RWPE2 (cell line): ENCODE results near the gene ASB18.

Source experiments
- ATAC-seq: fragments of 200-7000 bp; cut with Tn5 transposase; 3 replicates; pipeline ENCODE4 v1.9.1; 2021; ENCODE audit warnings: low read depth
- DNase-seq: peaks from one replicate; pipeline ENCODE4 v3.0.0-alpha.2; 2020; ENCODE audit warnings: low spot score
- H3K27ac ChIP-seq: fragments of 450-650 bp; 2 replicates; pipeline ENCODE4 v1.5.1; 2017; ENCODE audit warnings: mild to moderate bottlenecking; ENCODE audit not compliant: poor library complexity, severe bottlenecking
- H3K27me3 ChIP-seq: fragments of 250-450 bp; sonication (Bioruptor Pico); 2 replicates; pipeline ENCODE4 v1.5.1; 2021; ENCODE audit warnings: mild to moderate bottlenecking, moderate library complexity; ENCODE audit not compliant: insufficient read depth, poor library complexity, severe bottlenecking
- H3K36me3 ChIP-seq: fragments of 250-450 bp; sonication (Bioruptor Pico); 2 replicates; pipeline ENCODE4 v1.5.1; 2020; ENCODE audit warnings: low read depth, mild to moderate bottlenecking, moderate library complexity
- H3K4me1 ChIP-seq: fragments of 250-450 bp; sonication (Bioruptor Pico); 2 replicates; pipeline ENCODE4 v1.5.1; 2021; ENCODE audit warnings: mild to moderate bottlenecking, moderate library complexity; ENCODE audit not compliant: insufficient read depth, poor library complexity, severe bottlenecking
- H3K4me3 ChIP-seq: fragments of 250-450 bp; sonication (Bioruptor Pico); 2 replicates; pipeline ENCODE4 v1.5.1; 2021; ENCODE audit warnings: mild to moderate bottlenecking, moderate library complexity; ENCODE audit not compliant: severe bottlenecking
- H3K9me3 ChIP-seq: fragments of 250-450 bp; sonication (Bioruptor Pico); 2 replicates; pipeline ENCODE4 v1.5.1; 2021; ENCODE audit warnings: mild to moderate bottlenecking, moderate library complexity; ENCODE audit not compliant: severe bottlenecking
- TF ChIP-seq, protein P1 (sequence below): fragments of 450-650 bp; IDR thresholded peaks from one replicate; pipeline ENCODE4 v1.5.1; 2017; ENCODE audit warnings: mild to moderate bottlenecking, moderate library complexity; ENCODE audit not compliant: poor library complexity, severe bottlenecking

ASB18 gene

DNA sequence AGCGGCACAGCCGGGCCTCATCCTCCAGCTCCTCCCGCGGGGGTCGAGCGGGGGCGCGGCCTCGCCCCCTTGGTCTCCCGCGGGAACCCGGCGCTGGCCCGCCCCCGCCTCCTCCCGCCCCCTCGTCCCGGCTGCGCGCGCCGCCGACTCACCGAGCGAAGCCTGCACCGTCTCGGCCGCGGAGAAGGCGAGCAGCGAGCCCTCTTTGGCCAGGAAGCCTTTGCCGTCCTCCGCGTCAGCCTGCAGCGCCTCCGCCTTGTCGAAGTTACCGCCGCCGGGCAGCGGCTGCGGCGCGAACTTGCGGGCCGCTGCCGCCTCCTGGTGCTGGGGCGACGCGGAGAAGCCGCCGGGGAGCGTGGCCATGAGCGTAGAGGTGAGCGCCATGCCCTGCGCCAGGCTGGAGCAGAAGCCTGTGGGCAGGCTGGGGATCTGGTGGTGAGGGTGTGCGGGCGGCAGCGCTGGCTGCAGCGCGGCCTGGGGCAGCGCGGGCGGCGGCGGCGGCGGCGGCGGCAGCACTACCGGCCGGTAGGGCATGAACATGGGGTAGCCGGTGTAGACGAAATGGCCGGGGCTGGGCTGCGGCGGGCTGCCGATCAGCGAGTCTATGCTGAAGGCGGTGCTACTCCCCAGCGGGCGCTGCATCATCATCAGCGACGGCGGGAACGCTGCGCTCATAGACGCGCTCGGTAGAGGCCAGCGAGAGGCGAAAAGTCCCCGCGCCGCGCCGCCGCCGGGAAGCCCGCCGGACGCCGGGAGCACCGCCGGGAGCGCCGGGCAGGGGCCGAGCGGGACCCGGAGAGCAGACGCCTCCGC lies 96.7 kb downstream of the ASB18 start:
- no peaks in the 10 kb centered on the region for H3K36me3 ChIP-seq
- no peak for DNase-seq
- peaks cover 76% of the 10 kb centered on the region for H3K27me3 ChIP-seq
- no peaks in the 10 kb centered on the region for H3K4me1 ChIP-seq
- no peak overlapping the region for H3K27ac ChIP-seq
- peak overlapping the region; percentile 39 for H3K4me3 ChIP-seq
- no peaks in the 10 kb centered on the region for H3K9me3 ChIP-seq
- ATAC-seq: peak; percentile 46
- TF ChIP-seq, protein P1, sequence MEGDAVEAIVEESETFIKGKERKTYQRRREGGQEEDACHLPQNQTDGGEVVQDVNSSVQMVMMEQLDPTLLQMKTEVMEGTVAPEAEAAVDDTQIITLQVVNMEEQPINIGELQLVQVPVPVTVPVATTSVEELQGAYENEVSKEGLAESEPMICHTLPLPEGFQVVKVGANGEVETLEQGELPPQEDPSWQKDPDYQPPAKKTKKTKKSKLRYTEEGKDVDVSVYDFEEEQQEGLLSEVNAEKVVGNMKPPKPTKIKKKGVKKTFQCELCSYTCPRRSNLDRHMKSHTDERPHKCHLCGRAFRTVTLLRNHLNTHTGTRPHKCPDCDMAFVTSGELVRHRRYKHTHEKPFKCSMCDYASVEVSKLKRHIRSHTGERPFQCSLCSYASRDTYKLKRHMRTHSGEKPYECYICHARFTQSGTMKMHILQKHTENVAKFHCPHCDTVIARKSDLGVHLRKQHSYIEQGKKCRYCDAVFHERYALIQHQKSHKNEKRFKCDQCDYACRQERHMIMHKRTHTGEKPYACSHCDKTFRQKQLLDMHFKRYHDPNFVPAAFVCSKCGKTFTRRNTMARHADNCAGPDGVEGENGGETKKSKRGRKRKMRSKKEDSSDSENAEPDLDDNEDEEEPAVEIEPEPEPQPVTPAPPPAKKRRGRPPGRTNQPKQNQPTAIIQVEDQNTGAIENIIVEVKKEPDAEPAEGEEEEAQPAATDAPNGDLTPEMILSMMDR: peak; percentile 41

DNA sequence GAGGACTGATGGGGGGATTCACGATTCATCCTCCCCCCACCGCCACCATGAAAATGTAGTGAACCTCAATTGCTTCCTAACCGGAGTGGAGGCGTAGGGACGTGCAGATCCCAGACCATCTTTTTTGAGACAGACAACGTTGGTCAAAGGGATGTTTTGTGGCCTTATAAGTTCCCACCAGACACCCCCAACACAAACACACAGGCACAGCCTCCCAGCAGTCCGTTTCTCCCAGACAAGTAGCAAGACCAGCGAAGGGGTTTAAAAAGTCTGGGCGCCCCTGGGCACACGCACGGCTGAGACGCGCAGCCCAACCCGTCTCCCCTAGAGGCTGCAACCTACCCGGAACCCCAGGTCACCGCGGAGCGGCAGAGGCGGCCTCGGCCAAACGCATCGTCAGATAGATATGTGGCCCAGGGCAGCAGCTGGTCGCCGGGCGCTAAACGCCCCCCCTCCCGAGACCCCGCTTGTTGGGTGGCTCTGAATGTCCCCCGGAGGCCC lies 97.4 kb downstream of the ASB18 start:
- H3K27me3 ChIP-seq: peaks cover 70% of the 10 kb centered on the region

GRCh38 chr2:236165842-236166795 lies 98.1 kb downstream of the ASB18 start:
- peaks cover 62% of the 10 kb centered on the region for H3K27me3 ChIP-seq
- H3K4me1 ChIP-seq: peaks cover 7% of the 10 kb centered on the region
- H3K4me3 ChIP-seq: no peak overlapping the region
- DNase-seq (no peak), ATAC-seq (no peak)
- TF ChIP-seq, protein P1: no peak
- no peak overlapping the region for H3K27ac ChIP-seq
- H3K36me3 ChIP-seq: no peaks in the 10 kb centered on the region
- no peaks in the 10 kb centered on the region for H3K9me3 ChIP-seq

More for the DNA sequence above, 97.4 kb downstream of the ASB18 start:
- H3K4me1 ChIP-seq: peaks cover 6% of the 10 kb centered on the region
- no peaks in the 10 kb centered on the region for H3K36me3 ChIP-seq
- ATAC-seq: no peak
- no peak for DNase-seq
- no peaks in the 10 kb centered on the region for H3K9me3 ChIP-seq
- TF ChIP-seq, protein P1: no peak
- H3K27ac ChIP-seq: no peak overlapping the region
- peak overlapping the region; percentile 39 for H3K4me3 ChIP-seq

- Histone ChIP-seq H3K27ac (no peak overlapping the region), H3K9me3 (no peaks in the 10 kb centered on the region), H3K4me3 (no peak overlapping the region), H3K36me3 (no peaks in the 10 kb centered on the region), H3K4me1 (peaks cover 7% of the 10 kb centered on the region), H3K27me3 (peaks cover 53% of the 10 kb centered on the region)
- TF ChIP-seq, protein P1: no peak
- DNase-seq (no peak), ATAC-seq (no peak)
These were observed 99.0 kb downstream of the ASB18 start for GRCh38 chr2:236164925-236165841.
